ENCODE data around the gene FRMPD1.

- TF ChIP-seq GATA2 (IDR thresholded peaks at IDR 0.05; ENCODE audit: low read depth, low read length), result no peak
- no peak for TF ChIP-seq GATA3 (IDR thresholded peaks at IDR 0.05; ENCODE audit: low read depth, low read length)
Observed at GRCh38 chr9:37787059-37787458, 136.3 kb downstream of the FRMPD1 start.

Data from SH-SY5Y (cell line).